Stimulated activated naive CD4-positive, alpha-beta T cell (primary cell): ENCODE measurements around the gene TDRD7.

Experiments
- DNase-seq, 6 experiments: peaks; one replicate each; lab custom pipeline; 2025; lab: John Stamatoyannopoulos, UW

Gene TDRD7

GRCh38 chr9:97526895-97527575 is 115.1 kb downstream of the TDRD7 start:
- no peak for DNase-seq

- DNase-seq: no peak
These were observed 116.0 kb downstream of the TDRD7 start for GRCh38 chr9:97527626-97528528.

GRCh38 chr9:97528529-97529230 is 116.8 kb downstream of the TDRD7 start:
- DNase-seq: no peak

- DNase-seq: no peak
These were observed 117.6 kb downstream of the TDRD7 start for GRCh38 chr9:97529363-97530076.

GRCh38 chr9:97531888-97532376 is 120.0 kb downstream of the TDRD7 start:
- DNase-seq: no peak

- no peak for DNase-seq
These were observed 122.3 kb downstream of the TDRD7 start for GRCh38 chr9:97534185-97534584.

- no peak for DNase-seq
These were observed 123.2 kb downstream of the TDRD7 start for GRCh38 chr9:97534961-97535594.

GRCh38 chr9:97535771-97536170 is 123.9 kb downstream of the TDRD7 start:
- DNase-seq: no peak

GRCh38 chr9:97536480-97536879 is 124.6 kb downstream of the TDRD7 start:
- no peak for DNase-seq

- DNase-seq: no peak
These were observed 131.7 kb downstream of the TDRD7 start for GRCh38 chr9:97543561-97543960.

GRCh38 chr9:97545486-97545885 is 133.6 kb downstream of the TDRD7 start:
- no peak for DNase-seq
